HEK293 (cell line): Measurements from ENCODE around the gene KLC3.

Source experiments
- CTCF ChIP-seq: fragments of 450-650 bp; formaldehyde crosslinking; IDR thresholded peaks from 2 replicates; pipeline ENCODE4 v1.5.1; 2016; ENCODE audit warnings: missing biosample characterization, missing genetic modification characterization
- GFI1B ChIP-seq: fragments of 450-650 bp; formaldehyde crosslinking; IDR thresholded peaks from 2 replicates; pipeline ENCODE4 v1.5.1; 2016; ENCODE audit warnings: missing biosample characterization, missing genetic modification characterization
- KLF9 ChIP-seq: fragments of 450-650 bp; formaldehyde crosslinking; IDR thresholded peaks from 2 replicates; pipeline ENCODE4 v1.5.1; 2016; ENCODE audit warnings: missing biosample characterization, missing genetic modification characterization, low read depth
- PBX3 ChIP-seq: sonication (generic); formaldehyde crosslinking; IDR thresholded peaks from 2 replicates; pipeline ENCODE4 v1.8.1; 2022; ENCODE audit warnings: mild to moderate bottlenecking, moderate library complexity, missing genetic modification reagents
- ZNF121 ChIP-seq: fragments of 450-650 bp; formaldehyde crosslinking; IDR thresholded peaks from 2 replicates; pipeline ENCODE4 v1.5.1; 2016; ENCODE audit warnings: missing biosample characterization, missing genetic modification characterization
- ZNF23 ChIP-seq: fragments of 450-650 bp; formaldehyde crosslinking; IDR thresholded peaks from 2 replicates; pipeline ENCODE4 v1.5.1; 2016; ENCODE audit warnings: missing biosample characterization, missing genetic modification characterization, borderline replicate concordance
- ZNF24 ChIP-seq: fragments of 450-650 bp; formaldehyde crosslinking; IDR thresholded peaks from 2 replicates; pipeline ENCODE4 v1.5.1; 2016; ENCODE audit warnings: missing biosample characterization, missing genetic modification characterization
- ZNF544 ChIP-seq: fragments of 450-650 bp; formaldehyde crosslinking; IDR thresholded peaks from 2 replicates; pipeline ENCODE4 v1.5.0; 2017; ENCODE audit warnings: missing biosample characterization, missing genetic modification characterization
- ZNF558 ChIP-seq: fragments of 450-650 bp; formaldehyde crosslinking; IDR thresholded peaks from 2 replicates; pipeline ENCODE4 v1.5.1; 2016; ENCODE audit warnings: missing biosample characterization, missing genetic modification characterization
- ZNF776 ChIP-seq: fragments of 450-650 bp; formaldehyde crosslinking; IDR thresholded peaks from 2 replicates; pipeline ENCODE4 v1.5.0; 2017; ENCODE audit warnings: missing biosample characterization, missing genetic modification characterization, borderline replicate concordance
- ZNF830 ChIP-seq: fragments of 450-650 bp; IDR thresholded peaks from 2 replicates; pipeline ENCODE4 v1.5.0; 2018; ENCODE audit warnings: missing biosample characterization, missing genetic modification characterization, low read depth, mild to moderate bottlenecking, moderate library complexity
- TF ChIP-seq, protein P1 (sequence below): fragments of 450-650 bp; formaldehyde crosslinking; IDR thresholded peaks from 2 replicates; pipeline ENCODE4 v1.5.1; 2016; ENCODE audit warnings: missing biosample characterization, missing genetic modification characterization
- TF ChIP-seq, protein P2 (sequence below): fragments of 450-650 bp; formaldehyde crosslinking; IDR thresholded peaks from 2 replicates; pipeline ENCODE4 v1.5.1; 2016; ENCODE audit warnings: missing biosample characterization, missing genetic modification characterization

- TF ChIP-seq GFI1B (tag by site-specific recombination), result no peak
- no peak for TF ChIP-seq KLF9 (tag by site-specific recombination)
- TF ChIP-seq, protein P1, sequence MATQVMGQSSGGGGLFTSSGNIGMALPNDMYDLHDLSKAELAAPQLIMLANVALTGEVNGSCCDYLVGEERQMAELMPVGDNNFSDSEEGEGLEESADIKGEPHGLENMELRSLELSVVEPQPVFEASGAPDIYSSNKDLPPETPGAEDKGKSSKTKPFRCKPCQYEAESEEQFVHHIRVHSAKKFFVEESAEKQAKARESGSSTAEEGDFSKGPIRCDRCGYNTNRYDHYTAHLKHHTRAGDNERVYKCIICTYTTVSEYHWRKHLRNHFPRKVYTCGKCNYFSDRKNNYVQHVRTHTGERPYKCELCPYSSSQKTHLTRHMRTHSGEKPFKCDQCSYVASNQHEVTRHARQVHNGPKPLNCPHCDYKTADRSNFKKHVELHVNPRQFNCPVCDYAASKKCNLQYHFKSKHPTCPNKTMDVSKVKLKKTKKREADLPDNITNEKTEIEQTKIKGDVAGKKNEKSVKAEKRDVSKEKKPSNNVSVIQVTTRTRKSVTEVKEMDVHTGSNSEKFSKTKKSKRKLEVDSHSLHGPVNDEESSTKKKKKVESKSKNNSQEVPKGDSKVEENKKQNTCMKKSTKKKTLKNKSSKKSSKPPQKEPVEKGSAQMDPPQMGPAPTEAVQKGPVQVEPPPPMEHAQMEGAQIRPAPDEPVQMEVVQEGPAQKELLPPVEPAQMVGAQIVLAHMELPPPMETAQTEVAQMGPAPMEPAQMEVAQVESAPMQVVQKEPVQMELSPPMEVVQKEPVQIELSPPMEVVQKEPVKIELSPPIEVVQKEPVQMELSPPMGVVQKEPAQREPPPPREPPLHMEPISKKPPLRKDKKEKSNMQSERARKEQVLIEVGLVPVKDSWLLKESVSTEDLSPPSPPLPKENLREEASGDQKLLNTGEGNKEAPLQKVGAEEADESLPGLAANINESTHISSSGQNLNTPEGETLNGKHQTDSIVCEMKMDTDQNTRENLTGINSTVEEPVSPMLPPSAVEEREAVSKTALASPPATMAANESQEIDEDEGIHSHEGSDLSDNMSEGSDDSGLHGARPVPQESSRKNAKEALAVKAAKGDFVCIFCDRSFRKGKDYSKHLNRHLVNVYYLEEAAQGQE, result no peak
- TF ChIP-seq ZNF24 (tag by site-specific recombination), result no peak
- no peak for TF ChIP-seq PBX3 (CRISPR knock-in tag)
- no peak for TF ChIP-seq CTCF (tag by site-specific recombination)
- TF ChIP-seq ZNF776 (tag by site-specific recombination), result no peak
- TF ChIP-seq ZNF544 (tag by site-specific recombination), result no peak
- no peak for TF ChIP-seq ZNF558 (tag by site-specific recombination)
- TF ChIP-seq, protein P2, sequence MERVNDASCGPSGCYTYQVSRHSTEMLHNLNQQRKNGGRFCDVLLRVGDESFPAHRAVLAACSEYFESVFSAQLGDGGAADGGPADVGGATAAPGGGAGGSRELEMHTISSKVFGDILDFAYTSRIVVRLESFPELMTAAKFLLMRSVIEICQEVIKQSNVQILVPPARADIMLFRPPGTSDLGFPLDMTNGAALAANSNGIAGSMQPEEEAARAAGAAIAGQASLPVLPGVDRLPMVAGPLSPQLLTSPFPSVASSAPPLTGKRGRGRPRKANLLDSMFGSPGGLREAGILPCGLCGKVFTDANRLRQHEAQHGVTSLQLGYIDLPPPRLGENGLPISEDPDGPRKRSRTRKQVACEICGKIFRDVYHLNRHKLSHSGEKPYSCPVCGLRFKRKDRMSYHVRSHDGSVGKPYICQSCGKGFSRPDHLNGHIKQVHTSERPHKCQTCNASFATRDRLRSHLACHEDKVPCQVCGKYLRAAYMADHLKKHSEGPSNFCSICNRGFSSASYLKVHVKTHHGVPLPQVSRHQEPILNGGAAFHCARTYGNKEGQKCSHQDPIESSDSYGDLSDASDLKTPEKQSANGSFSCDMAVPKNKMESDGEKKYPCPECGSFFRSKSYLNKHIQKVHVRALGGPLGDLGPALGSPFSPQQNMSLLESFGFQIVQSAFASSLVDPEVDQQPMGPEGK (tag by site-specific recombination), result no peak
- TF ChIP-seq ZNF121 (tag by site-specific recombination), result no peak
- no peak for TF ChIP-seq ZNF23
- no peak for TF ChIP-seq ZNF830 (tag by site-specific recombination)
Observed at GRCh38 chr19:45346449-45346848, 5.9 kb downstream of the KLC3 start.
